Testis (tissue), 3 donors: Measurements from ENCODE around the gene ZNF488. TPM values are rescaled to one million over a fixed set of nuclear protein-coding genes. Genes with fewer than 3 reads are reported as not detected.

Experiments used
- DNase-seq: peaks from one replicate; pipeline ENCODE4 v3.0.0-alpha.2; 2019
- H3K27ac ChIP-seq, 2 donors: fragments of 200-600 bp; sonication (generic); one replicate each; pipeline ENCODE4 v1.5.1; 2019
- H3K27me3 ChIP-seq: fragments of 200-600 bp; sonication (generic); one replicate; pipeline ENCODE4 v1.5.1; 2019
- H3K36me3 ChIP-seq: fragments of 200-600 bp; sonication (generic); one replicate; pipeline ENCODE4 v1.5.1; 2017; ENCODE audit warnings: low read depth; ENCODE audit errors: missing control alignments
- H3K4me1 ChIP-seq: fragments of 200-600 bp; sonication (generic); one replicate; pipeline ENCODE4 v1.5.1; 2019
- H3K4me3 ChIP-seq, 2 donors: fragments of 200-600 bp; sonication (generic); one replicate each; pipeline ENCODE4 v1.5.1; 2017 to 2019
- H3K9me3 ChIP-seq: fragments of 200-600 bp; sonication (generic); one replicate; pipeline ENCODE4 v1.5.1; 2017
- POLR2A ChIP-seq: fragments of 450-650 bp; IDR thresholded peaks from one replicate; pipeline ENCODE4 v1.6.1; 2017; ENCODE audit warnings: antibody characterized with exemption, mild to moderate bottlenecking, moderate library complexity
- WGBS, 2 donors: methylation state at CpG; one replicate each; pipeline ENCODE4 v1.1.5; 2018; 5-methylcytosine and 5-hydroxymethylcytosine counted together
- intact Hi-C: fragments of 100-400 bp; cut with DNase I; formaldehyde crosslinking; loops from one replicate; pipeline ENCODE4 v1.15.1; 2023; ENCODE audit warnings: low total_unique reads
- polyA plus RNA-seq: library from polyadenylated mRNA; stranded (reverse); fragments of 350-450 nt; fragmentation: Illumina TruSeq; extraction: RNeasy Lipid Tissue Mini Kit (QIAGEN cat#74804); gene quantifications from one replicate; pipeline ENCODE4 v1.2.3, GENCODE V29; 2014; ENCODE audit warnings: low read depth, low replicate concordance; ENCODE audit not compliant: insufficient read depth
- total RNA-seq, 2 donors: library from RNA; depleted of rRNA; stranded (reverse); fragments of >200 nt; gene quantifications; one replicate each; pipeline ENCODE4 v1.2.3, GENCODE V29; 2016
- TF ChIP-seq, protein P1 (sequence below), 3 experiments: fragments of 450-650 bp in 2 of 3; fragments of 200-600 bp in 1 of 3; sonication (generic) in 1 of 3; IDR thresholded peaks; one replicate each; pipeline ENCODE4 v1.5.1; 2016 to 2019; ENCODE audit warnings: antibody characterized with exemption in 3 of 3, mild to moderate bottlenecking in 2 of 3, moderate library complexity in 1 of 3

ZNF488 gene
- total and polyA plus RNA-seq, 3 donors from 2014 or later, result 2.0 to 3.2 (median 2.7) TPM

GRCh38 chr10:47332946-47333345, 51.1 kb downstream of the ZNF488 start:
- DNase-seq, result no peak
- Histone ChIP-seq H3K27me3 (no peaks in the 10 kb centered on the region), H3K4me3 (no peak overlapping the region), H3K4me1 (no peaks in the 10 kb centered on the region), H3K9me3 (no peaks in the 10 kb centered on the region), H3K27ac (no peak overlapping the region), H3K36me3 (no peaks in the 10 kb centered on the region)
- WGBS, 2 donors, result 96% methylated on average over 3 of the region's 3 CpGs
- TF ChIP-seq, protein P1, sequence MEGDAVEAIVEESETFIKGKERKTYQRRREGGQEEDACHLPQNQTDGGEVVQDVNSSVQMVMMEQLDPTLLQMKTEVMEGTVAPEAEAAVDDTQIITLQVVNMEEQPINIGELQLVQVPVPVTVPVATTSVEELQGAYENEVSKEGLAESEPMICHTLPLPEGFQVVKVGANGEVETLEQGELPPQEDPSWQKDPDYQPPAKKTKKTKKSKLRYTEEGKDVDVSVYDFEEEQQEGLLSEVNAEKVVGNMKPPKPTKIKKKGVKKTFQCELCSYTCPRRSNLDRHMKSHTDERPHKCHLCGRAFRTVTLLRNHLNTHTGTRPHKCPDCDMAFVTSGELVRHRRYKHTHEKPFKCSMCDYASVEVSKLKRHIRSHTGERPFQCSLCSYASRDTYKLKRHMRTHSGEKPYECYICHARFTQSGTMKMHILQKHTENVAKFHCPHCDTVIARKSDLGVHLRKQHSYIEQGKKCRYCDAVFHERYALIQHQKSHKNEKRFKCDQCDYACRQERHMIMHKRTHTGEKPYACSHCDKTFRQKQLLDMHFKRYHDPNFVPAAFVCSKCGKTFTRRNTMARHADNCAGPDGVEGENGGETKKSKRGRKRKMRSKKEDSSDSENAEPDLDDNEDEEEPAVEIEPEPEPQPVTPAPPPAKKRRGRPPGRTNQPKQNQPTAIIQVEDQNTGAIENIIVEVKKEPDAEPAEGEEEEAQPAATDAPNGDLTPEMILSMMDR (IDR thresholded peaks at IDR 0.05), result no peak
- TF ChIP-seq POLR2A, result no peak
- intact Hi-C loops, result no loop called here

DNA sequence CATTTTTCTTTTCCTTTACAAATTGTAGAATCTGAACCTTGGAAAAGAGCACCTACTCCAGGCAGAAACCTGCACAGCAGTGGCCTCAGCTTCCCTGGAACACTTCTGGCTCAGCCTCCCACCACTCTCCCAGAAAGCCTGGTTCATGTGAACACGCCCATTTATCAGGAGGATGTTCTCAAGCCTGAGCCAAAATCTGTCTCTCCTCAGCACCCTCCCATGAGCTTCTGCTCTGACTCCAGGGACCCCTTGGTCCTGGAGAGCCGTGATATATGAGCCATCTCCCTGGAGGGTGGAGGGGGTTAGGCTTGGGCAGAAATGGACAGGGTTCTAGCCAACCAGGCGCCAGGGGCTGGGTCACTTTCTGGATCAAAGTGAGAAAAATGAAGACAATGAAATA, 51.7 kb downstream of the ZNF488 start:
- intact Hi-C loops, result no loop called here
- WGBS, 2 donors, result 66 to 74% methylated on average over 3 of the region's 3 CpGs

DNA sequence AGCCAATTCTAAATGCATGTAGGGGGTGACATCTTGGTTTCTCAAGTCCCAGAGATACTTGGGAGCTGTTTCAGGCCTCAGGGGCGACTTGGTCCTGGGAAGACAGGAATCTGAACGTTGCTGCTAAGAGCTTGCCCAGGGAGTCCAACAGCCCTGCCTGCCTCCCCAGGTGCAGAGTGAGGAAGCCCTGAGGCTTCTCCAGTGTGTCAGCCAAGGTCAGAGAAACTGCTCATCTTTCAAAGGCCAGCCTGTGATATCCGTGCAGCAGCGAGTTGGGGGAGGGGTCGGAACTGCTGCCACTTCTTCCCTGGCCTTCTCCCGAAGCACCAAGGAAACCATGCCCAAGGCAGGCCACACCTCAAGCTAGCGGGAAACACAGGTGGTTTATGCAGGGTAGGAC, 52.1 kb downstream of the ZNF488 start:
- H3K4me3 ChIP-seq, result no peak overlapping the region
- H3K36me3 ChIP-seq, result no peaks in the 10 kb centered on the region
- 69% methylated on average over 7 of the region's 7 CpGs for WGBS, 2 donors
- no peak for DNase-seq
- no peaks in the 10 kb centered on the region for H3K9me3 ChIP-seq
- no peaks in the 10 kb centered on the region for H3K4me1 ChIP-seq
- H3K27ac ChIP-seq, result no peak overlapping the region
- H3K27me3 ChIP-seq, result no peaks in the 10 kb centered on the region
- intact Hi-C loops, result no loop called here
- no peak for TF ChIP-seq POLR2A
- TF ChIP-seq, protein P1 (IDR thresholded peaks at IDR 0.05), result no peak

More for the DNA sequence above, 51.7 kb downstream of the ZNF488 start:
- H3K27me3 ChIP-seq, result no peaks in the 10 kb centered on the region
- H3K4me1 ChIP-seq, result no peaks in the 10 kb centered on the region
- no peaks in the 10 kb centered on the region for H3K36me3 ChIP-seq
- TF ChIP-seq, protein P1 (IDR thresholded peaks at IDR 0.05), result no peak
- no peak for TF ChIP-seq POLR2A
- H3K4me3 ChIP-seq, result no peak overlapping the region
- DNase-seq, result no peak
- H3K9me3 ChIP-seq, result no peaks in the 10 kb centered on the region
- H3K27ac ChIP-seq, result no peak overlapping the region

DNA sequence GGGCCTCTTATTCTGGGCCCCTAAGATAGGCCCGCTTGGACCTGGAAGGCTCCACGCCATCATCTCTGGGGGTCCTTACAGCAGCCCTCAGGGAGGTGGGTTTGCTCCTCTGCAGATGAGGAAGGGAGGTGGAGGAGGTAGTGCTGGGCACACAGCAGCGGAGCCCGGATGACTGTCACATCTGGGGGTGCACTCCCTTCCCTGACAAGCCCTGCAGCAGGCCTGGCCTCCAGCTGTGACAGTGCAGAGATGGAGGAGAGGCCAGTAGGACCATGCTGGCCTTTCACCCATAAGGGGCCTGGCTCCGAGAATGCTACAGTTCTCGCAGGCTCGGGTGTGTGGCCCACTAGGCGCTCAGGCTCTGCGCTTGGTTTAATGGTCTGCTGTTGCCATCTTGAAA, 52.6 kb downstream of the ZNF488 start:
- WGBS, 2 donors, result 94 to 100% methylated on average over 7 to 9 of the region's 9 CpGs
- no peaks in the 10 kb centered on the region for H3K4me1 ChIP-seq
- no peaks in the 10 kb centered on the region for H3K9me3 ChIP-seq
- H3K27me3 ChIP-seq, result no peaks in the 10 kb centered on the region
- no peak for TF ChIP-seq POLR2A
- TF ChIP-seq, protein P1 (IDR thresholded peaks at IDR 0.05), result no peak
- no peak overlapping the region for H3K4me3 ChIP-seq
- intact Hi-C loops, result no loop called here
- H3K27ac ChIP-seq, result no peak overlapping the region
- H3K36me3 ChIP-seq, result no peaks in the 10 kb centered on the region
- DNase-seq, result no peak

- no peak for DNase-seq
- Histone ChIP-seq H3K4me1 (no peaks in the 10 kb centered on the region), H3K27ac (no peak overlapping the region), H3K4me3 (no peak overlapping the region), H3K9me3 (no peaks in the 10 kb centered on the region), H3K27me3 (no peaks in the 10 kb centered on the region), H3K36me3 (no peaks in the 10 kb centered on the region)
- intact Hi-C loops, result no loop called here
- no peak for TF ChIP-seq POLR2A
- TF ChIP-seq, protein P1 (IDR thresholded peaks at IDR 0.05), result no peak
- WGBS, 2 donors, result 58% methylated on average over 3 of the region's 3 CpGs
Measured at GRCh38 chr10:47330804-47331203, 53.3 kb downstream of the ZNF488 start.
